OCI-LY1 (cell line): Measurements from ENCODE around the gene BMP6.

Experiments
- H2AFZ ChIP-seq: fragments of 200-600 bp; sonication (generic), shearing (Covaris generic); 2 replicates; pipeline ENCODE4 v1.6.0; 2014; ENCODE audit warnings: antibody characterized with exemption, mild to moderate bottlenecking, low read length
- H3F3A ChIP-seq: fragments of 200-600 bp; sonication (generic), shearing (Covaris generic); 2 replicates; pipeline ENCODE4 v1.6.0; 2014; ENCODE audit warnings: mild to moderate bottlenecking, antibody characterized with exemption, low read length, moderate library complexity; ENCODE audit not compliant: insufficient read depth
- H3K27ac ChIP-seq: fragments of 200-600 bp; sonication (generic); 2 replicates; pipeline ENCODE4 v1.5.1; 2014; ENCODE audit warnings: low read length, mixed run types, mild to moderate bottlenecking, low read depth; ENCODE audit not compliant: poor library complexity, severe bottlenecking
- H3K27me3 ChIP-seq: fragments of 200-600 bp; sonication (generic); 2 replicates; pipeline ENCODE4 v1.6.0; 2014; ENCODE audit warnings: antibody characterized with exemption, mild to moderate bottlenecking, low read length, moderate library complexity; ENCODE audit not compliant: insufficient read depth
- H3K36me3 ChIP-seq: fragments of 200-600 bp; sonication (generic); 2 replicates; pipeline ENCODE4 v1.6.1; 2014; ENCODE audit warnings: mild to moderate bottlenecking, antibody characterized with exemption, low read length, moderate library complexity, mixed read lengths; ENCODE audit not compliant: insufficient read depth
- H3K4me1 ChIP-seq: fragments of 200-600 bp; sonication (generic); 2 replicates; pipeline ENCODE4 v1.5.1; 2014; ENCODE audit warnings: mild to moderate bottlenecking, low read length, moderate library complexity; ENCODE audit not compliant: insufficient read depth, severe bottlenecking
- H3K4me2 ChIP-seq: fragments of 200-600 bp; sonication (generic), shearing (Covaris generic); 2 replicates; pipeline ENCODE4 v1.6.1; 2014; ENCODE audit warnings: low read length
- H3K4me3 ChIP-seq: fragments of 200-600 bp; sonication (generic); 2 replicates; pipeline ENCODE4 v1.5.1; 2014; ENCODE audit warnings: low read length, low read depth, mild to moderate bottlenecking, mixed read lengths; ENCODE audit not compliant: poor library complexity, severe bottlenecking
- H3K79me2 ChIP-seq: fragments of 200-600 bp; shearing (Covaris generic); 2 replicates; pipeline ENCODE4 v1.6.1; 2016; ENCODE audit warnings: mixed run types, low read length, mixed read lengths; ENCODE audit not compliant: insufficient read depth
- H3K9ac ChIP-seq: fragments of 200-600 bp; sonication (generic), shearing (Covaris generic); 2 replicates; pipeline ENCODE4 v1.6.1; 2014; ENCODE audit warnings: mild to moderate bottlenecking, low read length, mixed read lengths
- H3K9me2 ChIP-seq: fragments of 200-600 bp; sonication (generic), shearing (Covaris generic); 2 replicates; pipeline ENCODE4 v1.6.1; 2014; ENCODE audit warnings: low read depth, mild to moderate bottlenecking, low read length, mixed read lengths
- H3K9me3 ChIP-seq: fragments of 200-600 bp; shearing (Covaris generic); 2 replicates; pipeline ENCODE4 v1.6.1; 2014; ENCODE audit warnings: low read length, mixed read lengths
- H4K20me1 ChIP-seq: fragments of 200-600 bp; sonication (generic), shearing (Covaris generic); 2 replicates; pipeline ENCODE4 v1.6.0; 2016; ENCODE audit warnings: mild to moderate bottlenecking, low read length; ENCODE audit not compliant: insufficient read depth
- CTCF ChIP-seq: fragments of 200-600 bp; sonication (generic), shearing (Covaris generic); IDR thresholded peaks from 2 replicates; pipeline ENCODE4 v1.5.1; 2017; ENCODE audit warnings: mild to moderate bottlenecking, antibody characterized with exemption, low read length, moderate library complexity, mixed read lengths
- EZH2 ChIP-seq: fragments of 200-600 bp; sonication (generic), shearing (Covaris generic); IDR thresholded peaks from 2 replicates; pipeline ENCODE4 v1.8.0; 2017; ENCODE audit warnings: borderline replicate concordance, mixed run types, mild to moderate bottlenecking, antibody characterized with exemption, low read length, moderate library complexity, mixed read lengths

BMP6 gene

DNA sequence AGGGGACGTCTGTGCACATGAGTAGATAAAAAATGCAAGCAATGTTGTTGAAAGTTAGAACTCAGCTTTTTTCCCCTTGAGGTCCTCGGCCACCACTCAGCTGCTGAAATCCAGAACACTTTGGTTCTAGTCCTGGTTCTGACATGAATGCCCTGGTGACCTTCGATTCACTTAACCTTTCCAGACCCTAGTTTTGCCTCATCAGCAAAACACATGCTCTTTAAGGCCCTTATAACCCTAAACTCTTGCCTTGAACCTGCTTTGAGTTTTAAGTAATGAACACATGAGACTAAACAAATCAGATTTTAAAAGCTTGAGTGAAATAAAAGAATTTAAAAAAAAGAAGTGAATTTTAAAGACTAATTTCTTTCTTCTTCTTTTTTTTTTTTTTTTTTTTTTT, 33.4 kb downstream of the BMP6 start:
- H3K27me3 ChIP-seq: no peaks in the 10 kb centered on the region
- H3K79me2 ChIP-seq: no peaks in the 10 kb centered on the region
- no peaks in the 10 kb centered on the region for H4K20me1 ChIP-seq
- H3K9me3 ChIP-seq: no peaks in the 10 kb centered on the region
- no peak overlapping the region for H3K4me3 ChIP-seq
- no peak overlapping the region for H2AFZ ChIP-seq
- no peaks in the 10 kb centered on the region for H3K4me1 ChIP-seq
- no peaks in the 10 kb centered on the region for H3F3A ChIP-seq
- H3K36me3 ChIP-seq: no peaks in the 10 kb centered on the region
- no peak overlapping the region for H3K27ac ChIP-seq
- H3K9me2 ChIP-seq: no peaks in the 10 kb centered on the region
- TF ChIP-seq CTCF (no peak), EZH2 (no peak)
- no peak overlapping the region for H3K9ac ChIP-seq
- no peak overlapping the region for H3K4me2 ChIP-seq

DNA sequence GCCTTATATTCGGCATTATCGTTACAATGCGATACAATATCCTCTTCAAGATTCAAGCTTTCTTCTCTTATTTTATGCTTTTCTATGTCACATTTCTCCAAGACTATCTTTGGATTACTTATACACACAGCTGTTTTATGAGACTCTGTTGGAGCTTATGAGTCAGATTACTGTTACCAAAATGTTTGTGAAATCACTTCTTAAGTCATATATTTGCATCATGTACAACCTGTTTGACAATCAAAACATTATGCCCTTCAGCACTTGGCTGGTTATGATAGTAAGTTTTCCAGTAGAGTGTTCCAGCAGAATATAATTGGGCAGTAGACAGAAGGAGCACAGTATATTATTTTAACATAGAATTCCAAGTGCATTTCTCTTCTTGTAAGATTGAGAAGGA, 35.2 kb downstream of the BMP6 start:
- Histone ChIP-seq H3K36me3 (no peaks in the 10 kb centered on the region), H3K79me2 (no peaks in the 10 kb centered on the region), H3K4me3 (no peak overlapping the region), H3K27me3 (no peaks in the 10 kb centered on the region), H3K9ac (no peak overlapping the region), H3K4me2 (no peak overlapping the region), H3K9me3 (no peaks in the 10 kb centered on the region), H3K27ac (no peak overlapping the region), H3K9me2 (no peaks in the 10 kb centered on the region), H3K4me1 (no peaks in the 10 kb centered on the region), H2AFZ (no peak overlapping the region), H3F3A (no peaks in the 10 kb centered on the region), H4K20me1 (no peaks in the 10 kb centered on the region)
- no peak for TF ChIP-seq EZH2
- no peak for TF ChIP-seq CTCF

DNA sequence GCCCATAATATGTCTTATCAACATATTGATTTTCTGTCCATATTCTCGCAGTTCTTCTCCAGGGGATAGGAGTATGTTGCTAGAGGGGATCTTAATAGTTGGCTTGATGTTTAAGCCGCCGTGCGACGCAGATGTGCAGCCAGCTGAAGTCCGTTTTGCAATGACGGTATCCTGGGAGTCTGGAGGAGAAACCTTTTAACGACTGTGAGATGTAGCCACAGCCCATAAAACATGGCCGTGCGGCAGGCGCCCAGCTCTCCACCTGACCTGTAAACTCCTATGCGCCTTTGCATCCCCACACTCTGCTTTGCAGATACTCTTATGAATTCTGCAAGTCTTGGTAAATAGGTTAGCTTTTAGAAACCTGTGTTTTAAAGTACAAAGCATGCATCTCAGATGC, 36.9 kb downstream of the BMP6 start:
- Histone ChIP-seq H4K20me1 (no peaks in the 10 kb centered on the region), H3K9me2 (no peaks in the 10 kb centered on the region), H3K4me1 (no peaks in the 10 kb centered on the region), H3K27ac (no peak overlapping the region), H2AFZ (no peak overlapping the region), H3K9me3 (no peaks in the 10 kb centered on the region), H3K9ac (no peak overlapping the region), H3F3A (no peaks in the 10 kb centered on the region), H3K36me3 (no peaks in the 10 kb centered on the region), H3K4me2 (no peak overlapping the region), H3K79me2 (no peaks in the 10 kb centered on the region), H3K4me3 (no peak overlapping the region), H3K27me3 (no peaks in the 10 kb centered on the region)
- TF ChIP-seq CTCF (no peak), EZH2 (no peak)
